Caco-2 (cell line): Measurements from ENCODE around the gene CCDC50. TPM values are rescaled to one million over a fixed set of nuclear protein-coding genes. Genes with fewer than 3 reads are reported as not detected.

Source experiments
- BruUV-seq: library from RNA; stranded (reverse); fragments of 400-500 nt; replicated peaks from 2 replicates; lab custom pipeline; 2021; lab: Mats Ljungman, UMichigan
- CTCF ChIA-PET: fragments of 300-600 bp; sonication (Branson Sonifier 250); formaldehyde crosslinking; loops from one replicate; lab custom pipeline; 2022; ENCODE audit warnings: antibody characterized with exemption; lab: Charles Lee
- POLR2A ChIA-PET: fragments of 300-600 bp; sonication (Branson Sonifier 250); formaldehyde crosslinking; loops from one replicate; lab custom pipeline; 2022; ENCODE audit warnings: antibody characterized with exemption; lab: Charles Lee
- DNase-seq, 2 experiments: peaks; one replicate each; pipeline versions ENCODE4 v3.0.0 to v3.0.0-alpha.2; 2020 to 2022
- H3K27me3 ChIP-seq: replicated peaks from 2 replicates; pipeline ENCODE4 v1.6.0; 2011; ENCODE audit warnings: low read length; ENCODE audit not compliant: control insufficient read depth, insufficient read depth
- H3K36me3 ChIP-seq: 2 replicates; pipeline ENCODE4 v1.5.1; 2011; ENCODE audit warnings: low read length; ENCODE audit not compliant: control insufficient read depth, insufficient read depth
- H3K4me1 ChIP-seq: fragments of 250-450 bp; sonication (Bioruptor Pico); 2 replicates; pipeline ENCODE4 v1.5.1; 2020; ENCODE audit warnings: mild to moderate bottlenecking
- H3K4me3 ChIP-seq: 2 replicates; pipeline ENCODE4 v1.5.1; 2011; ENCODE audit warnings: low read depth, mild to moderate bottlenecking, control low read depth, low read length
- H3K9me3 ChIP-seq: fragments of 250-450 bp; sonication (Bioruptor Pico); 2 replicates; pipeline ENCODE4 v1.5.1; 2020; ENCODE audit warnings: mild to moderate bottlenecking, moderate library complexity
- H3K27ac Mint-ChIP-seq: one replicate; pipeline ENCODE4 v1.8.0; 2022; ENCODE audit warnings: mixed read lengths; ENCODE audit not compliant: unreplicated experiment
- H3K27me3 Mint-ChIP-seq: one replicate; pipeline ENCODE4 v1.8.0; 2022; ENCODE audit warnings: mixed read lengths; ENCODE audit not compliant: insufficient read depth, unreplicated experiment
- H3K36me3 Mint-ChIP-seq: one replicate; pipeline ENCODE4 v1.8.0; 2022; ENCODE audit warnings: mild to moderate bottlenecking, mixed read lengths; ENCODE audit not compliant: insufficient read depth, unreplicated experiment
- H3K4me1 Mint-ChIP-seq: one replicate; pipeline ENCODE4 v1.8.0; 2022; ENCODE audit warnings: low read depth, mixed read lengths; ENCODE audit not compliant: unreplicated experiment
- H3K4me3 Mint-ChIP-seq: one replicate; pipeline ENCODE4 v1.8.0; 2022; ENCODE audit warnings: mild to moderate bottlenecking, moderate library complexity, mixed read lengths; ENCODE audit not compliant: unreplicated experiment
- H3K9me3 Mint-ChIP-seq: one replicate; pipeline ENCODE4 v1.8.0; 2022; ENCODE audit warnings: mixed read lengths; ENCODE audit not compliant: unreplicated experiment
- intact Hi-C: fragments of 100-400 bp; cut with micrococcal nuclease; formaldehyde crosslinking; loops from one replicate; pipeline ENCODE4 v1.10.0; 2022; ENCODE audit not compliant: unreplicated experiment
- total RNA-seq: library from RNA; stranded (reverse); gene quantifications from 2 replicates; pipeline ENCODE4 v1.2.3, GENCODE V29; 2022
- TF ChIP-seq, protein P1 (sequence below), 2 experiments: fragments of 200-600 bp in 1 of 2; IDR thresholded peaks; 1 replicate in 1 of 2; 2 replicates in 1 of 2; pipeline versions ENCODE4 v1.5.1 to v1.8.0; 2011 to 2022; ENCODE audit warnings: antibody characterized with exemption in 1 of 2, control low read depth in 1 of 2, inconsistent platforms in 1 of 2, low read depth in 1 of 2, low read length in 1 of 2, mild to moderate bottlenecking in 1 of 2, moderate library complexity in 1 of 2; ENCODE audit not compliant: insufficient read depth in 1 of 2, severe bottlenecking in 1 of 2, unreplicated experiment in 1 of 2

CCDC50 gene
- total RNA-seq, 1 experiment from 2014 or later = 53.1 TPM

DNA sequence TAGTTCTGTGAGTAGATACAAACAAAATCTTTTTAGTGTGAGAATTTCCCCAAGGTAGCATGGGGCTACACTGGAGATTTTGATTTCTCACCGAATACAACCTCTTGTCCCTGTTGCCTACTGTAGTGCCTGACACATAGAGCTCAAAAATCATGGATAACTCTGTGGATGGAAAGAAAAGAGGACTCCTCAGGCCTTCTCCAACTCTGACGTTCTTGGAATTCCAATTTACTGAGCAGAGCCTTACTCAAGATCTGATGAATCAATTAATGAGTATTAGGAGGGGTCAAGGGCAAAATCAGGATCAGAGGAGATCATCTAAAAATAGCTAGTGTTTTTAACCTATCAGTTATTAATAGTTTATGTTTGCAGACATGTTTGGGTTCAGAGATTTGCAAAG, 85.1 kb downstream of the CCDC50 start:
- no peak overlapping the region for H3K4me3 Mint-ChIP-seq
- intact Hi-C loops = loop anchor here (10.0 kb wide), 1 partner anchor 771 kb away; no protein-coding TSS in a partner anchor
- Histone ChIP-seq H3K36me3 (no peaks in the 10 kb centered on the region), H3K4me1 (no peaks in the 10 kb centered on the region), H3K9me3 (no peaks in the 10 kb centered on the region), H3K4me3 (no peak overlapping the region), H3K27me3 (no peaks in the 10 kb centered on the region)
- TF ChIP-seq, protein P1, sequence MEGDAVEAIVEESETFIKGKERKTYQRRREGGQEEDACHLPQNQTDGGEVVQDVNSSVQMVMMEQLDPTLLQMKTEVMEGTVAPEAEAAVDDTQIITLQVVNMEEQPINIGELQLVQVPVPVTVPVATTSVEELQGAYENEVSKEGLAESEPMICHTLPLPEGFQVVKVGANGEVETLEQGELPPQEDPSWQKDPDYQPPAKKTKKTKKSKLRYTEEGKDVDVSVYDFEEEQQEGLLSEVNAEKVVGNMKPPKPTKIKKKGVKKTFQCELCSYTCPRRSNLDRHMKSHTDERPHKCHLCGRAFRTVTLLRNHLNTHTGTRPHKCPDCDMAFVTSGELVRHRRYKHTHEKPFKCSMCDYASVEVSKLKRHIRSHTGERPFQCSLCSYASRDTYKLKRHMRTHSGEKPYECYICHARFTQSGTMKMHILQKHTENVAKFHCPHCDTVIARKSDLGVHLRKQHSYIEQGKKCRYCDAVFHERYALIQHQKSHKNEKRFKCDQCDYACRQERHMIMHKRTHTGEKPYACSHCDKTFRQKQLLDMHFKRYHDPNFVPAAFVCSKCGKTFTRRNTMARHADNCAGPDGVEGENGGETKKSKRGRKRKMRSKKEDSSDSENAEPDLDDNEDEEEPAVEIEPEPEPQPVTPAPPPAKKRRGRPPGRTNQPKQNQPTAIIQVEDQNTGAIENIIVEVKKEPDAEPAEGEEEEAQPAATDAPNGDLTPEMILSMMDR (IDR thresholded peaks at IDR 0.05; ENCODE audit: insufficient read depth in 1 of 2, low read depth in 1 of 2, low read length in 1 of 2, severe bottlenecking in 1 of 2, unreplicated experiment in 1 of 2) = no peak
- H3K27ac Mint-ChIP-seq = no peak overlapping the region
- ChIA-PET CTCF (interaction anchor here (1.0 kb wide), 1 partner anchor 1030 kb away, joined by 3 read pairs; no protein-coding TSS in a partner anchor), POLR2A (no interaction called here)
- no peaks in the 10 kb centered on the region for H3K27me3 Mint-ChIP-seq
- BruUV-seq = no TSS peak
- no peaks in the 10 kb centered on the region for H3K9me3 Mint-ChIP-seq
- no peaks in the 10 kb centered on the region for H3K4me1 Mint-ChIP-seq
- DNase-seq = no peak
- H3K36me3 Mint-ChIP-seq = no peaks in the 10 kb centered on the region

DNA sequence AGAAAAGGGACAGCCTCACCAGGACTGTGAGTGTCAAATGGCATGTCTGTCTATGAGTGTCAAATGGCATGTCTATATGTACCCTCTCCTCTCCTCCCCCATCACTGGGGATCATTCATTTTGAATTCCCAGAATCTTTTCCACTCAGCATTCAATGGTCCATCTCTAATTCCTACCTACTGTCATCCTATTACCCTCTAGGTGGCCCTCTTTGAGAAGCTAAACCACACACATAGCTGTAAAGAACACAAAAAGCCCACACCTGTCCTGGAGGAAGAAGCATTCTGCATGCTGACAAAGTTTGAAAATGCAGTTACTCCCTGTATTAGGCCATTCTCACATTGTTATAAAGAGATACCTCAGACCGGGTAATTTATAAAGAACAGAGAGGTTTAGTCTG, 85.5 kb downstream of the CCDC50 start:
- no peaks in the 10 kb centered on the region for H3K36me3 Mint-ChIP-seq
- TF ChIP-seq, protein P1 (IDR thresholded peaks at IDR 0.05; ENCODE audit: insufficient read depth in 1 of 2, low read depth in 1 of 2, low read length in 1 of 2, severe bottlenecking in 1 of 2, unreplicated experiment in 1 of 2) = no peak
- intact Hi-C loops = loop anchor here (10.0 kb wide), 1 partner anchor 770 kb away; no protein-coding TSS in a partner anchor
- Histone ChIP-seq H3K36me3 (no peaks in the 10 kb centered on the region), H3K9me3 (no peaks in the 10 kb centered on the region), H3K4me3 (no peak overlapping the region), H3K4me1 (no peaks in the 10 kb centered on the region), H3K27me3 (no peaks in the 10 kb centered on the region)
- no peak for DNase-seq
- no peaks in the 10 kb centered on the region for H3K4me1 Mint-ChIP-seq
- BruUV-seq = no TSS peak
- no peaks in the 10 kb centered on the region for H3K9me3 Mint-ChIP-seq
- H3K27me3 Mint-ChIP-seq = no peaks in the 10 kb centered on the region
- ChIA-PET CTCF (interaction anchor here (1.0 kb wide), 1 partner anchor 1030 kb away, joined by 3 read pairs; no protein-coding TSS in a partner anchor), POLR2A (no interaction called here)
- H3K4me3 Mint-ChIP-seq = no peak overlapping the region
- H3K27ac Mint-ChIP-seq = no peak overlapping the region

DNA sequence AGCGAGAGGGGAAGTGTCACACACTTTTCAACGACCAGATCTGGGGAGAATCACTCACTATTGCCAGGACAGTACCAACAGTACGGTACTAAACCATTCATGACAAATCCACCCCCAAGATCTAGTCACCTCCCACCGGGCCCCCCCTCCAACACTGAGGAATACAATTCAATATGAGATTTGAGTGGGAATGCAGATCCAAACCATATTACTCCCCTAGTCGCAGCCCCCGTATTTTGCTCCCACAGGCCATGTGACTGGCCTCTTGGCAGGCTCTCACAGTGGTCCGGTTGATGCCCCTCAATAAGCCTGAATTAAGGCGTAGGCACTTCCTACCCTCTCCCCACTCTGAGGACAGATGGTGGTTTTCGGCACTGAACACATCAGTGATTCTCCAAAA, 86.4 kb downstream of the CCDC50 start:
- H3K4me1 Mint-ChIP-seq = no peaks in the 10 kb centered on the region
- no peaks in the 10 kb centered on the region for H3K36me3 ChIP-seq
- H3K9me3 Mint-ChIP-seq = no peaks in the 10 kb centered on the region
- POLR2A ChIA-PET = no interaction called here
- no peaks in the 10 kb centered on the region for H3K4me1 ChIP-seq
- intact Hi-C loops = loop anchor here (10.0 kb wide), 1 partner anchor 769 kb away; no protein-coding TSS in a partner anchor
- no peaks in the 10 kb centered on the region for H3K27me3 ChIP-seq
- no peak overlapping the region for H3K4me3 ChIP-seq
- no peak overlapping the region for H3K27ac Mint-ChIP-seq
- no peak for DNase-seq
- no peak overlapping the region for H3K4me3 Mint-ChIP-seq
- TF ChIP-seq, protein P1 (IDR thresholded peaks at IDR 0.05; ENCODE audit: insufficient read depth in 1 of 2, low read depth in 1 of 2, low read length in 1 of 2, severe bottlenecking in 1 of 2, unreplicated experiment in 1 of 2) = no peak
- CTCF ChIA-PET = no interaction called here
- no peaks in the 10 kb centered on the region for H3K9me3 ChIP-seq
- no TSS peak for BruUV-seq
- H3K36me3 Mint-ChIP-seq = no peaks in the 10 kb centered on the region
- H3K27me3 Mint-ChIP-seq = no peaks in the 10 kb centered on the region
